Activated CD4-positive, CD25-positive, alpha-beta regulatory T cell (primary cell): ENCODE measurements around the gene ZDHHC14.
A peak's percentile ranks its signal among the peaks of the same experiment; 100 is the strongest.
"Not testable (repeated sequence)": the region's sequence is repeated elsewhere in the genome, so short reads cannot be mapped to it uniquely, and the experiment has no call there.

Experiments
- DNase-seq, 4 experiments: peaks; one replicate each; lab custom pipeline; 2025; lab: John Stamatoyannopoulos, UW

Gene ZDHHC14

DNA sequence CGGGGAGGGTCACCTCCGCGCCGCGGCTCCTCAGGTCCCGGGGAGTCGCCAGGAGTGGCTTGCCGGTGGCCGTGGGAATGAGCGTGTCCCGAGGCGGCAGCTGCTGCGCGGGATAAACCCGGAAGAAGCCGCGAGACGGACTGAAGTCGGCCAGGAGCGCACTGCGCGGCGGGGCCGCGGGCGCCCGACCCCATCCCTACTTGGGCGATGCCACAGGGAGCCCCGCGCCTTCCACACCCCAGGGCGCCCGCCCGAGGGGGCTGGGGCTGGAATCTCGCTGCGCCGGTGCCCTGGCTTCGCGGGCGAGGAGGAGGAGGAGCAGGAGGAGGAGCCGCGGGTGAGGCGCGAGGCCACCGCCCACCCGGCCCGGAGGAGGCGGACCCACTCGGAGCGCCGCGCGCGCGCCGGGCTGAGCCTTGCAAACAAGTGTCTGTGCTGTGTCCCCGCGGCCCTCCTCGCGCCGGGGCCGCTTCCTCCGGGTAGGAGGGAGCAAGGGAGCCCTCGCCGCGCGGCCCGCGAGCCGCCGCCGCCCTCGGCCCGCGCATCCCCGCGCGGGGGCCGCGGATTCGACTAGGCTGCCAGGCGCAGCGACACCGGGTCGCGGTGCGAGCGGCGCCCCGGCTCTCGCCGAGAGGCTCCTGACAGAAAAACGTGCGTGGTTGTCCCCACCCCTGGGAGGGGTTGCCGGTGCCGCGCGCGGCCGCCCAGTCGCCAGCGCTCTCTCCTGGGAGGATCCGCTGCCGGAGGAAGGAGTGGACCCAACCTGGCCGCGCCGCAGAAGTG lies at the start of gene ZDHHC14:
TSS of gene ZDHHC14 (plus strand) at position 412 of the 783 bp plus-strand sequence.
- peak; percentile 68 to 89 (median 80) for DNase-seq

DNA sequence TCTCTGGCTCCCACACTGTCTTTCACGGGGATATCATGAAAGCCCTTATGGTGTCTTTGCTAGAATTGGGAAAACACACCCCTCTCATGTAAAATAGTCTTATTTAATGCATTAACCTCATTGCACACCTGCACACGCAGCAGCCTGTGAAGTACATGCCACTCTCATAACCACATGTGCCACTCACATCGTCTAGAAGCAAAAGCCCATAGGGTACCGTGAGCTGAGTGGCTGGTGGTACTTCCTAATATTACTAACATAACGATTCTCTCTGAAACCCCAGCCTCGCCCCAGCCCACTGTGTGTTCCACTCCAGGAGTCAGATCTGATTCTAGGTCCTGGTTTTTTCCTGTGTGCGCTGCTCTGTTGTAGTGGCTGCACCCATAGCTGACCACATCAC lies 48.2 kb upstream of the ZDHHC14 start:
- DNase-seq, result no peak

DNA sequence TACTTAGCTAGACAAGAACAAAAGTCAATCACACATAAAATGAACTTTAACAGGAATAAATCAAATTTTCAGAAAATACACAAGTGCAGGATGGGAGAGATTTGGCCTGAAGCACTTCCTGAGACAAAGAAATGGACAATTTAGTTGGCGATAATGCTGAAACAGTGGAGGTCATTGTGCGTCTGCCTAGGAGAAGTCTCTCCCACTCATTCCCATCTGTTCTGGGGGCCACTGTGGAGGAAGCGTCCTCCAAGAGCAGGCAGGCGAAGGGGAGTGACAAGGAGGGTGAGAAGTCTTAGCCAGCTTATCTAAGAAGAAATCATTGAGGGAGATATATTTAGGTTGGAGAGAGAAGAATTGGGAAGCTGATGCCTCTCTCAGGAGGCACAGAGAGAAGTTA lies 47.5 kb upstream of the ZDHHC14 start:
- no peak for DNase-seq

DNA sequence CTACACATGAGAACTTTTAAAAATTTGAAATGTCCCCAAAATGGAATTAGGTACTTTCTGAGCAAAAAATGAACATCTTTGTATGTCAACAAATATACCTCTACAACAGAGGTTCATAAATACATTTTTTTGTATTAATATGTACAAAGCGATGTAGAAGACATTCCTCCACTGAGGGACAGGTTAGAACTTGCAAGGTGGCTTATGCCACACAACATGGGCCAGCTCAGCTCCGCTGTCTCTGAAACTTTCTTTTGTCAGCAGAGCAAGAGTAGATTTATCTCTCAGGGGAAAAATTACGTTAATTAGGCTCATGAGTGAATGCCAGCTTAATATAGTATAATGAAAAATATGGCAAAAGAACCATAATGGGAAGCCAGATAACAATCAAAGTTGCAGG lies 47.0 kb upstream of the ZDHHC14 start:
- DNase-seq, result no peak

DNA sequence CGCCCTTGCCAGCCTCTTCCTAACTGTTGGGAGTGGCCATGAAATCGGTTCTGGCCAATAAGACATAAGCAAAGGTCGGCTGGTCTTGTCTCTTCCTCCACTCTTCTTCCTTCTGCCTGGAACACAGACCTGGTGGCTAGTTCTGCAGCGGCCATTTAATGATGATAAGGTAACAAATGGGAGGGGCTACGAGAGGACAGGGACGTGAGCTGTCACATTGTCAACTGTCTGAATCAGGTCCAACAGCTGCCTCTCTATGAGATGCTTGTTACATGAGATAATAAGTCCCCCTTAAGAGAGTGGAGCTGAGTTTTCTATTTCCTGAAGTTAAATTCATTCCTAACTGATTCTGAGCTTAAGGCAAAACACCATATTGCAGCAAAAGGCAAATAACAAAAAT lies 45.2 kb upstream of the ZDHHC14 start:
- DNase-seq, result no peak

DNA sequence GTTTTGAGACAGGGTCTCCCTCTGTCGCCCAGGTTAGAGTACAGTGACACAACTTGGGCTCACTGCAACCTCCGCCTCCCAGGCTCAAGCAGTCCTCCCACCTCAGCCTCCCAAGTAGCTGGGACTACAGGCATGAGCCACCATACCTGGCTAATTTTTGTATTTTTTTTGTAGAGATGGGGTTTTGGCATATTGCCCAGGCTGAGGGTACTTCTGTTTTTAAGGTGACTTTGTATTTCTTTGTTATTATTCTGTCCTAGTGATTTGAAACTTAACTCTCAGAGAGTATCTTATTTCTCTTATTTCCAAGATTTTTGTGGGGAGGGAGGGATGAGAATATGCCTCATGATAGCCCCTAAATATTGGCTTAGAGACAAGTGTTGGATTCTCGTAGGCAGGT lies 43.7 kb upstream of the ZDHHC14 start:
- not testable (repeated sequence) for DNase-seq

DNA sequence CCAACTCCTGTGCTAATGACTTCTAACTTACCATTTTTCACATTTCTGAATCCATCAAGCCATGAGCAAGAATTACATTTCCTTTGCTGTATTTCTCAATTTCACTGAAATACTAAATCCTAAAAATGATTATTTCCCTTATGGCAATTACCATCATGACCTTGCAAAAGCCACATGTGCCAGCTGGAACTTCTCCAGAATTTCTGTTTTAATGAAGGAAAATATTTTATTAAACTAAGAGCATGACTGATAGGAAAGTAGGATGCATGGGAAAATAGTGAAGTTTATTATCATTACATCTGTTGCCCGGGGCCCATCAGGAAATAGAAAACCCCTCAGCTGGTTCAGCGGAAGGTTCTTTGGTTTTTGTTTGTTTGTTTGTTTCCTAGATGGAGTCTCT lies 43.2 kb upstream of the ZDHHC14 start:
- no peak for DNase-seq

DNA sequence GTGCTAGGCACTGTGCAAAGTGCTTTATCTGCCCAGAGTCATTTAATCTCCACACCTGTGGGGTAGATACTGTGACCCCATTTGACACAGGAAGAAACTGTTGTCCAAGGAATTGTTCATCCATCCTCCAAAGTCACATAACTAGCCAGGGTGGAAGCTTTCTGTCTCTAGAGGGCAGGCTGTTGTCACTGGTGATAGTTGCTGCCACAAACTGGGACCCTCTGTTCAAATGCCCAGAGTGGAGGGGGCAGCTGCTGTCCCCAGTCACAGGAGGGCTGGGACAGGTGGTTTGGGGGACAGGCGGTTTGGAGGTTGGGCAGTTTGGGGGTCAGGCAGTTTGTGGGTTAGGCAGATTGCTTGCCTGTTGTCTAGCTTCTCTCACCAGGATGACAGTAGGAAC lies 41.6 kb upstream of the ZDHHC14 start:
- no peak for DNase-seq

DNA sequence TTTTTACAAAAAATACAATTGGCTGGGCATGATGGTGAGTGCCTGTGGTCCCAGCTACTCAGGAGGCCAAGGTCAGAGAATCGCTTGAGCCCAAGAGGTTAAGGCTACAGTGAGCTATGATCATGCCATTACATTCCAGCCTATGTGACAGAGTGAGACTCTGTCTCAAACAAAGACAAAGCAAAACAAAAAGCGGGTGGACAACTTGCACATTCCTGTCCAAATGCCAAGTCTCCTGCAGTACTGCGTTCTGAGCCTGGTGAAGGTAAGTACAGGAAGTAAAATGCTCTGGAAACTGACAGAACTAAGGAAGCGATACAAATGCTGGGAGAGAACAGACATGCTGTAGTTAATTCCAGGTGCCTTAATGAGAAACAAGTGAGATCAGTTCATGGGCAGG lies 37.3 kb upstream of the ZDHHC14 start:
- DNase-seq, result no peak

DNA sequence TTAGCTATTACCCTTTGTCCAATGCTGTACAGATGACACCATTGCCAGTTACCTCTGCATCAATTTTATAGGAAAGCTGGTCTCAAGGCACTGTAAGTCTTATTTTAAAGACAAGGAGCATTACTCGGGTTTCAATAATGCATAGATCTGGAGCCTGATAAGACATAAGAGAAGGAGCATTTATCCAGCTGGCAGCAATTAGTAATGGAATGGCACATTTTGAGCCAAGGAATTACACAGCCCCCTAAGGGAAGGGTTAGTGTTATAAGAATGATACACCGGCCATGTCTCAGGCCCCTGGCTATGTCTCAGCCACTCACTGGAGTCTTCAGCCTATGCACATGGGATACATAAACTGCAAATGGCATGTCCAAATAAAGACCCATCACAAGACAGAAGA lies 34.6 kb upstream of the ZDHHC14 start:
- DNase-seq, result no peak

DNA sequence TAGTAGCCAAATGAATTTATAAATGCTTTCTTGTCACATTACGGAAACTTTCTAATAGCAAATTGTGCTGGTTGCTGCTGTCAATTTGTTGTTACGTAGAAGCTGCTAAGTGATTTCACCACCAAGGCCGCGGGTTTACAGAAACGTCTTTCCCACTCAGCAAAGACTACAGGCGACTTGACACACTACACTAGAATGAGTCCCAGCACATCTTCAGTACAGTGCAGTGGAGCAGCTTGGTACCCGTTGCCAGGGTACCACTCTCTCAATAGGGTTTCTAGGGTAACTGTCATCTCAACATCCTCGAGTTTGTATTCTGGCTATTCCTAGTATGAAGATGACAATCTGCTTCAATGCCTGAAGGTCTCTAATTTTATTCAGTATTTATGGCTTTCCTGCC lies 22.7 kb upstream of the ZDHHC14 start:
- no peak for DNase-seq

DNA sequence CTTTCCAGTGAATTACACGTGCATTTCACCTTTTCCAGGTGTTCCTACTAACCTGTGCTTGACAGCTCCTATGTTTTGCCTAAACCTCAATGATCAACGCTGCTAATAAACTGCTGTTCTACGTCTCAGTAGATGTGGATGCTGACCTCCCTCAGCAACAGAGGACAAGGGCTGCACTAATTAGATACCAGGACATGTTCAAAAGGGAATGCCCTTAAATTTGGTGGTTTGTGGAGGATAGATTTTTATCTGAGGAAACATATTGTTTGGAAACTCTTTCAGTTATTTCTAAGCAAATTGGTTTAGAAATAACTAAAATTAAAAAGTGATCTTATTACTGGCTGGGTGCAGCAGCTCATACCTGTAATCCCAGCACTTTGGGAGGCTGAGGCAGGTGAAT lies 19.1 kb upstream of the ZDHHC14 start:
- DNase-seq, result no peak

DNA sequence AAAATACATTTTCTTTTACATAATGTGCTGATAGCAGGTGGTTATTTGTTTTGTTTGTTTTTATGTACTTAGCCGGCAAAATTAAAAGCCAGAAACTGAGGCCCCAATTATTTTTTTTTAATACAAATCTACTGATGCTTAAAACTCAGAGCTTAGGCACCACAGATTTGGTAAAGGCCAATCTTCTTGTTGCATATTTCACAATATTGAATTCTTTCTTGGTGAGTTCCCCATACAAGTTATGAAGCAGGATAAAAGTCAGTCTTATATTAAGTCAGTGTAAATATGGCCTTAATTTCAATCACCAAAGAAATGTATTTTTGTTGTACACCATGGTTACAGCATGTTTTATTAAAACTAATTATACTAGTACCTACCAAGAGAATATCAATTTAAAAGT lies 16.3 kb upstream of the ZDHHC14 start:
- DNase-seq, result no peak

DNA sequence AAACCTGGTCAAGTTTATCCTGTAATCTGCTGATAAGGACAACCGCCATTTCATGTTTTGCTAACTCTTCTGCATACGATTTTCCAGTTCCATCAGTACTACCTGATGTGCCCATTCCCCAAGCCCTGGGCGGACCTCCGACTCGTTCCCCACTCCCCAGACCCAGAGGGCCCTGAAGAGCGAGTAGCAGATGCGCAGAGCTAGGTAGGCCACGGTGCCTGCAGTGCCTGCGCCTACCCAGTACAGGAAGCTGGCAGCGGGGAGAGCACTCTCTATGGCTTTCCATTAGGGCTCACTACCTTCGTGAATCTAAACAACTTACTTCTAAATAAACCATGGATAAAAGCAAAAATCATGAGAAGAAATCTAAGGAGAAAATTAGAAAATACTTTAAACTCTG lies 14.3 kb upstream of the ZDHHC14 start:
- no peak for DNase-seq

DNA sequence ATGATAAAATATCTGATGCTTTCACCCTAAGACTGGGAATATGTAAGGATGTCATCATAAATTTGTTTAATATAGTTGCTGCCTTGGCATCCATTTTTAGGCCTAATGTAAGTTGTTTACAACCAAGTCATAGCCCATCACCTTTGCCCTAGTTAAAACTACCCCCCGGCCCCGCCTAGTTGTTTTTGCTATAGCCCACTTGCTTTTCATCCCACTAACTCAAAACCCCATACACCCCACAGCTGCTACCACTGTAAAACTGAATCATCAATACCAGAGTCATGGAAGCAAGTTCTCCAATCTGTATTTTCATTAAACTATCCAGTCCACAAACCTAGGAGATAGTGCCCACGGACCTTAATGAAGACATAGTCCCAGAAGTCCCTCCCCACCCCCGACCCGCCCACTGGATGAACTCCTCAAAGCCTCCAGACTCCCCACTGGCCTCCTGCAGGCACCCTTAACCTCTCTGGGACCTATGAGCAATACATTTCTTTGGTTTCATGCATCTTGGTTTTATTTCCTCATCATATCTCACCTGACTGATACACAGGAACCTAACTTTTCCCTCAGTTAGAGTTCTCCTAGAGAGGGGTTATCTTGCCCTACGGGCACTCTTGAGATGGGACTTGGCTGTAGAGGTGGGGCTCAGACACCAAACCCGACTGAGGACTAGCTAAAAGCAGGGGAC lies 12.5 kb upstream of the ZDHHC14 start:
- DNase-seq, result no peak

DNA sequence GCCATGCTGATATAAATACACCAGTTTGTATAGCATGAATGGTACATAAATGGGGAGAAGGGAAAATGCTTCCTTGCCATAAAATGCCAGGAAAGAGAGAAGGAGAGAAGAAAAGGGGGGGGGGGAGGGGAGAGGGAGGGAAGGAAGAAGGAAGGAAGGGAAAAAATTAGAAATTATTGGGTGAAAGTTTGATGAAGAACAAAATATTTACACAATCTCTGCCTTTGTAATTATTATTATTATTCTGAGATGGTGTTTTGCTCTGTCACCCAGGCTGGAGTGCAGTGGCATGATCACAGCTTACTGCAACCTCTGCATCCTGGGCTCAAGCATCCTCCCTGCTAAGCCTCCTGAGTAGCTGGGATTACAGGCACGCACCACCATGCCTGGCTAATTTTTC lies 10.2 kb upstream of the ZDHHC14 start:
- DNase-seq, result no peak

DNA sequence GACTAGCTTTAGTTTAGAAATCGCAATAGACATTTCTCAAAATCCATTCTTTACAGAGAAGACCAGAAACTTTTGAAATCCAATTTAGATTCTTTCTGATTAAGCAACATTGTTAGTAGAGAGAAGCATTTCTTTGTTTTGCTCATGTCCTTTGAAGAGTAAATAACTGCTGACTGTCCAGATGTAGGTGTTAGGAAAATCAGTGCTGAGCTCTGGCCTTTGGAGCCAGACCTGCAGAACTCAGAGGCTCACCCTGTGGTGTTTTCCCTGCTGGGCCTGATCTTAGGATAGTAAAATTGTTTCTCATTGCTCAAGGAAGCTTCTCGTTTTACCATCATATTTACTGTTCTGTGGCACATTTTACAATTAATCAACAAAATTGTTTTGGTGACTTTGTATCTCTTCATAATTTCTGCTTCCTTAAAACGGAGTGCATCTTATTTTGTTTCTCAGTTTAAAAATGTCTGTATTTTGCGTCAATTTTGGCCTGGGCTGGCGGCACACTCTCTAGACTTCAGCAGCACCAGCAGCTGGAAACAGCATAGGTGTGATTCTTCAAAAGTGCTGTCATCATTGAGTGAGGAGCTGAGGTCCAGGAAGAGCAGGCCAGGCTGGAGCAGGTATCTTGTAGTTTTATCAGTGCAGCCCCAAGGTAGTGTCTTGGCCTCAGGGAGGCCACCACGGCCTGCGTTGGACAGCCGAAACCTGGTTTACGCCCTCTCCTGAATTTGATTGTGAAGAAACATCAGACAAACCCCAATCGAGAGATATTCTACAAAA lies 8.3 kb upstream of the ZDHHC14 start:
- DNase-seq, result no peak

DNA sequence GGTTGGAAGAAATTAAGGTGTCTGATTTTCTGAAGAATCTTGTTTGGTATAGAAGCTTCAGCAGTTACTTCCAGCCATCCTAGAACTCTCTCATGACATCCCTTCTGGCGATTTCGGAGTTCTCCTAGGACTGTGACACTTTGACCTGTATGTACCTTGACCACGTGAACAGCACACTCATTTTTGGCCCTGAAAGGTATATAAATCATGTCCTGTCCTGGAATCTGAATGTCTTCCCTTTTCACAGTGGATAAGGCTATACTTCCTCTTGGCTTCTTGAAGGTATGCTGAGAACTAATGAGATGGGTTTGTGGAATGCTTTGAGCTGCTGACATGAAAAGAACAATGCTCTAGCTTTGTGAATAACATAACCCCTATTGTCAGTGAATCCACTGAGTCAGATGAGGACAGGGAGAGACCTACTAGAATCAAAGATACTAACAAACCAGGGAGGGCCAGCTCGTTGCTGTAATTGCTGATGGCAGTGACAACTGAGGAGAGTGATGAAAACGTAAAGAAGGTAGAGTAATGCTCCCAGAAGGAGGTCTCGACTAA lies 6.0 kb upstream of the ZDHHC14 start:
- no peak for DNase-seq

DNA sequence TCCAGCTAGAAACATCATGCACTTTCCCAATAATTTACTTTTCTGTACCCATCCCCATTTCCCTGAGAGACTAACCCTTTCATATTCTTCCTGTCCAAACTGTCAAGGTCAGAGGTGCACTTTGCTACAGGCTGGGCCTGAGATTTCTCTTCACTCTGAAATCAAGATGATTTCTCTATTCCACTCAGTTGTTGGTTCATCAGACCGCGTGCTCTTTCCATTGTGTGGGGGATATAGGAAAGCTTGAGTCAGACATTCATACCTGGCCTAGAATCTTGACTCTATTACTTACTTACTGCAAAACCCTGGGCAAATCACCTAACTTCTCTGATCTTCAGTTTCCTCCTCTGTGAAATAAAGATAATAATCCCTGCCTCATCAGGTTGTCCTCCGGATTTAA lies 4.7 kb upstream of the ZDHHC14 start:
- no peak for DNase-seq

DNA sequence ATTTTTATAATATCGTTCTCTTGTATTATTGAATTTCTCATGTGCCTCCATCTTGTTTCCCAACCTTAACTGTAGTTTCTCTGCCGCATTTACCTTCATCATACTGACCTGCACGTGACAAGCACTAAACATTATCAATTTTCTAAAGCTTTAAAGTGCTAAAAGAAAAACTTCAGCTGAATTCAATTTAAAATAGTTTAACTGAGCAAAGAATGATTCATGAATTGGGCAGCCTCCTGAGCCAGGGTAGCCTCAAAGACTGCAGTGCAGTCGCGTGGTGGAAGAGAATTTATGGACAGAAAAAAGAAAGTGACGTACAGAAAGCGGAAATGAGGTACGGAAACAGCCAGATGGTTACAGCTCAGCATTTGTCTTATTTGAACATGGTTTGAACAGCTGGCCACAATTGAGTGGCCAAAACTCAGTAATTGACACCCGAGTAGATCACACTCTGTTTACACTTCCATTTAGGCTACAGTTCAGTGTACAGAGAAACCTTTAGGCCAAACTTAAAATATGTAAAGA lies 4.2 kb upstream of the ZDHHC14 start:
- no peak for DNase-seq

DNA sequence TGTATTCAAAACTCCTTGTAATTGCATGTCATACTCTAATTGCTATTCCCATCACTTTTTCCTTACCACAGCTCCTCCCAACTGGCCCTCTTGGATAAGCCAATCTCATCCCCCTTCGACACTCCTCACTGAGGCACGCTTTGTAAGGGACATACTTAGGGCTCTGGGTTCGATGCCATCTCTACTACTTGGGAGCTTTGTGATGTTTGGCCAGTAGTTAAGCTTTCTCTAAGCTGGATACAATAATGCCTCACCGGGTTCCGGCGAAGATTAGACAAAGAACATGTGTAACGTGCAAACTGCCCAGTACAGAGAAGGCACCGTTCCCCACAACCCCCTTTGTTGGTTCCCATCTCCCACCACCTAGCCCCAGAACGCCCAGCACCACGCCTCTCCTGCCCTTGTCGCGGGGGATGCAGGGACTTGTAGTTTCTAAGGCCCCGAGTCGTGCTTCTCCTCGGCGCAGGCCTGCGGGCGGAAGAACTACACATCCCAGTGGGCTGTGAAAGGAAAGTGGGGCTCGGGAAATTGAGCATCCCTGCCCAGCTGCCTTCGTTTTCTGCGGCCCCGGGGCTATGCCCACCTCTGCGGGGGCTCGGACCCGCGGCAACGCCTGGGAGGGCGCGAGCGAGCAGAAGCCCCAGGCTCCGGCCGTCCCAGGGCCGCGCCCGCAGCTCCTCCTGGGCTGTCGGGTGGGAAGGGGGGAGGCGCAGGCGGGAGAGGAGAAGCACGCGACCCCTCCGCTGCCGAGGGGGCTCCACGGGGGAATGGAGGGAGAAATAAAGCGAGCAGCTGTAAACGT lies 1.1 kb upstream of the ZDHHC14 start:
- DNase-seq, result peak; percentile 67 to 78 (median 73)

DNA sequence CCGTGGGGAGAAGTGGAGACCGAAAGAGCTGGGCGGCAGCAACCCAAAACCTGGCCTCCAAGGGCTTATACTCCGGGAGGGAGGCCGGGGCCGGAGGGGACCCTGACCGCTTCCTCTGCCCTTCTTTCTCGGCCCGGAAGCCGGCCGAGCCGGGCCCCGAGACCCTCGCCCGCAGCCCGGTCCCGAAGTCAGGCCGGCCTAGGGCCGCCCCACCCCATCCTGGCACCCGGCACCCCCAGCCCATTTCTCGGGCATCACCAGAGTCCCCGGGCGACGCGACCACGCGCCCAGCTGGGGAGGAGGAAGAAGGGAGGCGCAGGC lies 572 bp upstream of the ZDHHC14 start:
- no peak for DNase-seq
